Hematopoietic multipotent progenitor cell (in vitro differentiated cells): ENCODE measurements around the gene PDLIM7. TPM values are rescaled to one million over a fixed set of nuclear protein-coding genes. Genes with fewer than 3 reads are reported as not detected.

ENCODE experiments used
- DNase-seq, 3 donors: peaks; one replicate each; pipeline ENCODE4 v3.0.0-alpha.2; 2011 to 2015; ENCODE audit warnings: low read depth in 2 of 3, low spot score in 2 of 3
- total RNA-seq: library from RNA; depleted of rRNA; stranded (reverse); fragments of >200 nt; gene quantifications from one replicate; pipeline ENCODE4 v1.2.3, GENCODE V29; 2012

Gene PDLIM7
- total RNA-seq, 1 donor = 21.3 TPM

- DNase-seq = peak; percentile 66 to 69 (median 66)
Measured at GRCh38 chr5:177446200-177447065, 51.0 kb downstream of the PDLIM7 start, which contains the start of gene PRR7. PRR7 (plus strand) TSS chr5:177446814; CDS start chr5:177455068, 8,254 bp downstream.

GRCh38 chr5:177445917-177446199, 51.5 kb downstream of the PDLIM7 start:
- no peak for DNase-seq

- no peak for DNase-seq
Measured at GRCh38 chr5:177445052-177445916, 52.1 kb downstream of the PDLIM7 start.

GRCh38 chr5:177444106-177445051, 53.0 kb downstream of the PDLIM7 start:
- no peak for DNase-seq

- no peak for DNase-seq
Measured at GRCh38 chr5:177443144-177443983, 54.0 kb downstream of the PDLIM7 start.

- no peak for DNase-seq
Measured at GRCh38 chr5:177442066-177442826, 55.2 kb downstream of the PDLIM7 start.

- no peak for DNase-seq
Measured at GRCh38 chr5:177440990-177441780, 56.2 kb downstream of the PDLIM7 start.

GRCh38 chr5:177440211-177440989, 57.0 kb downstream of the PDLIM7 start:
- DNase-seq = no peak

- DNase-seq = no peak
Measured at GRCh38 chr5:177439518-177440053, 57.8 kb downstream of the PDLIM7 start.

- DNase-seq = no peak
Measured at GRCh38 chr5:177438468-177438867, 58.9 kb downstream of the PDLIM7 start.

GRCh38 chr5:177437623-177438022, 59.8 kb downstream of the PDLIM7 start:
- DNase-seq = no peak

- no peak for DNase-seq
Measured at GRCh38 chr5:177435847-177436536, 61.4 kb downstream of the PDLIM7 start.

- no peak for DNase-seq
Measured at GRCh38 chr5:177434942-177435738, 62.3 kb downstream of the PDLIM7 start.

- no peak for DNase-seq
Measured at GRCh38 chr5:177434437-177434836, 63.0 kb downstream of the PDLIM7 start.

GRCh38 chr5:177433658-177434217, 63.7 kb downstream of the PDLIM7 start:
- no peak for DNase-seq
